HK-2 (cell line): ENCODE measurements around the gene CRIP3.
"Not testable (repeated sequence)": the region's sequence is repeated elsewhere in the genome, so short reads cannot be mapped to it uniquely, and the experiment has no call there.

Source experiments
- DNase-seq: peaks from one replicate; pipeline ENCODE4 v3.0.0-alpha.2; 2018; ENCODE audit not compliant: unreplicated experiment

The CRIP3 gene

DNA sequence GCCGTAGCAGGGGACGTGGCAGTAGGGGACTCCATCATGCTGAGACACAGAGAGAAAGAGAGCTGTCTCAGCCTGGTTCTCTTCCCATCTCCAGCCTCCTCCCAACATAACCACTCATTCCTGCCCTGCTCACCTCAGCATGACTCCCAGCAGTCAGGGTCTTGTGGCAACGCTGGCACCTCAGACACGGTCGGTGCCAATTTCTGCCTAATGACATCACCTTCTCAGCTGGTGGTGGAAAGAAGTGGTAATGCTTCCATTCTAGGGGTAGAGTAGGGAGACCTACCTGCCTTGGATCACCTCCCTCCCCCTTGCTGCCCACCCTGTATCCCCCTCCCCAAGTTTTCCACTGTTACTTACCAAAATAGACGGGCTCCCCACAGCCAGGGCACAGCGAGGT, 2.5 kb downstream of the CRIP3 start:
- no peak for DNase-seq

- DNase-seq: no peak
These were observed 3.7 kb downstream of the CRIP3 start for GRCh38 chr6:43304882-43305281.

DNA sequence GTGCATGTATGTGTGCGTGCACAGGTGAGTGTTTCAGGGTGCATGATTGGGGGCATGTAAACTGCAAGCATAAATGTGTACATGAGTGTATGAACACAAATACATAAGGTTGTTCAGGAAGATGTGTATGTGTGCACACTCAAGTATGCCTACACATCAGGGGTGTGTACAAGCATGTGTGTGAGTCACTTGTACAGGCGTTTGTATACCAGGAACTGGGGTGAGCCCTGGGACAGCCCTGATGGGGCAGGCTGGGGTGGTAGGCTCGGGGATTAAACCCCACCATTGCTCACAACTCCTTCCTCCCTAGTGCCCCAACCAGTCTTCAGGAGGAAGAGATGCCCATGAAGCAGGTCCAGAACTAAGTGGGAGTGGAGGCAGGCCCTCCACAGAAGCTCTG, 4.3 kb downstream of the CRIP3 start:
- no peak for DNase-seq

- DNase-seq: no peak
These were observed 4.8 kb downstream of the CRIP3 start for GRCh38 chr6:43303751-43304331.

GRCh38 chr6:43303006-43303405, 5.6 kb downstream of the CRIP3 start:
- DNase-seq: not testable (repeated sequence)

DNA sequence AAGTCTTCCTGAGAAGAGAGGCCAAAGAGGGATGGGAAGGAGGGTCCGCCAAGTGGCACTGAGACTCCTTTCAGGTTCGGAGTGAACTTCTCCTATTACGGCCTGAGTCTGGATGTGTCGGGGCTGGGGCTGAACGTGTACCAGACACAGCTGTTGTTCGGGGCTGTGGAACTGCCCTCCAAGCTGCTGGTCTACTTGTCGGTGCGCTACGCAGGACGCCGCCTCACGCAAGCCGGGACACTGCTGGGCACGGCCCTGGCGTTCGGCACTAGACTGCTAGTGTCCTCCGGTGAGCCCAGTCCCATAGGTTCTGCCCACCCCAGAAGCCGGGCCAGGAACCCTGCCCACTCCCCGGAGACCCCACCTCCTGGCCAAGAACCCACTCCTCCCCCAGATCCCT, 6.5 kb downstream of the CRIP3 start:
- DNase-seq: no peak

DNA sequence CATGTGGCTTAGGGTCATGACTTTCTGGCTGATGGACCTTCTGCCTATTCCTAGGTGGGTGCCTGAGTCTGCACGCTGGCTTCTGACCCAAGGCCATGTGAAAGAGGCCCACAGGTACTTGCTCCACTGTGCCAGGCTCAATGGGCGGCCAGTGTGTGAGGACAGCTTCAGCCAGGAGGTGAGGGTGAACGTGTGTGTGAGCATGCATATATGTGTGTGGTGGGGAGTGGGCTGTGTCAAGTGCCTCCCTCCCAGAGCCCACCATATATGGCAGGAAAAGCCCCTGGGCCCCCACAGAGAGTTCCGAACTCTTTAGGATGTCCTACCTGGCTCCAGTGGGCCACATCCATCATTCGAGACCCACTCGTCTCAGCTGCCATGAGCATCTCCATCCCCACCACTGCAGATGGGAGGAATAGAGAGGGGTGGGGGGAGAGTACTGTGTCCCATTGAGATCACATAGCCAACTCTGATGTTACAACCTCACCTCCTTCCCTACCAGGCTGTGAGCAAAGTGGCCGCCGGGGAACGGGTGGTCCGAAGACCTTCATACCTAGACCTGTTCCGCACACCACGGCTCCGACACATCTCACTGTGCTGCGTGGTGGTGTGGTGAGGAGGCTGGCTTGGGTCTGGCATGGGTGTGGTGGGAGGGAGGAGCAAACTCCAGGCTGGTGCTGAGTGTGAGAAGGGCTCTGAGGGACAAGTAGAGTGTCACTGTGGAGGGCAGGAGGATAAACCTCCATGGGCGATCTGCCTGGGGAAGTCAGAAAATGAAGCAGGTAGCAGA, 7.3 kb downstream of the CRIP3 start:
- no peak for DNase-seq

- no peak for DNase-seq
These were observed 9.0 kb downstream of the CRIP3 start for GRCh38 chr6:43299338-43300293.

DNA sequence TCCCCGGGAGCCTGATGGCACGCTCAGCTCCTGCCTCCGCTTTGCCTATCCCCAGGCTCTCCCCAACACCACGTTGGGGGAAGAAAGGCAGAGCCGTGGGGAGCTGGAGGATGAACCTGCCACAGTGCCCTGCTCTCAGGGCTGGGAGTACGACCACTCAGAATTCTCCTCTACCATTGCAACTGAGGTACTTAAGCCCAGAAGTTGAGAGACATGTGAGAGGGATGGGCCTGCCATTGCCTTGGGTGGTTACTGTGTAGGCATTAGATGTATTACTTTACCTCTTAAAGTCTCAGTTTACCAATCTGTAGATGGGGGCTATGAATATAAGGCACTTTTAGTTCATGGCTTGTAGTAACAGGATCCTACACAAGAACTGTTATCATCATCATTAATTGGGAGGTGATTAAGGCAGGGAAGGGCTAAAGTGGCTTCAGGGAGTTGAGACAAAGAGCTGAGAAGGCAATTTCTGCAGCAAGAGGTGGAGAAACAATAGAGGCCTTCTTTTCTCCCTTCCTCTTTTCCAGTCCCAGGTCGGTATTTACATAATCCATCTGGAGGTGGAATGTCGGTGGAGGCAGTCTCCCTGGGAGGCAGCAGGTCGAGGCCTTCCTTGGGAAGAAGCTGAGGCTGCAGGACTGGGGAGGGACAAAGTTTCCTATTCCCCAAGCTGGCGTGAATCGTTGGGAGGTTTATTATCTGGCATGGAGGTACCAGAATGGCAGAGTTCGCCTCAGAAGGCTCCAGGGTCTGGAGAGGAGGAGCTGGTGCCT, 9.9 kb downstream of the CRIP3 start:
- no peak for DNase-seq

DNA sequence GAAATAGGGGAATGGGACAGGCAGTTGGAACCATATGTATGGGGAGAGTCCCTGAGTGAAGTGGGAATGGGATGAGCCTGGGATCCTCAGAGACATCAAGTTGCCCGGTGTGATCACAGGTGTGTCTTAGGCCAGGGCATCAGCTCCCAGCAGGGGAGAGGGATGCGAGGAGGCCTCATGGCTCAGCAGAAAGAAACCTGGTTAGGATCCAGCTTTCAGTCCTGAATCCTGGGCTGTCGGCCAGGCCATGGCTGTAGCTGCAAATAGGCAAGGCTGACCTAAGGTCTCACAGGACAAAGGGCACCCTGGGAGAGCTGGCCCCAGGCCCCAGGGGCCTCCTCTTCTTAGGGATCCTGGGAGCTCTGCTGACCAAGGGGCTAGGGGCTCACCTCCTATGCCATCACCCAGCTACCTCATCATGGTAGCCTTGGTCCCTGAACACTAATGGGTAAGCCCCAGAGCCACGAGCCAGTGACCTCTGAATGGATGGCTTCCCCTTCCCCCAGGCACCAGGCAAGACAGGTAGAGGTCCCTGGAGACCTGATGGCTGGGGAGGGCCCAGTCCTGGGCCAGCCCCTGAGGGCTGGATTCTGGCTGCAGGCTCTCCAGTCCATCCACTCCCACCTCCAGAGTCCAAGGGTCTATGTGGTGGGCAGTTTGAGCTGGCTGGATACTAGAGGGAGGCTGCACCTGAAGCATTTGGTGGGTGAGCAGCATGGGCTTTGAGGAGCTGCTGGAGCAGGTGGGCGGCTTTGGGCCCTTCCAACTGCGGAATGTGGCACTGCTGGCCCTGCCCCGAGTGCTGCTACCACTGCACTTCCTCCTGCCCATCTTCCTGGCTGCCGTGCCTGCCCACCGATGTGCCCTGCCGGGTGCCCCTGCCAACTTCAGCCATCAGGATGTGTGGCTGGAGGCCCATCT, 10.7 kb downstream of the CRIP3 start, which contains the start of gene SLC22A7:
SLC22A7 (plus strand) TSS at position 617 of the 921 bp plus-strand sequence; CDS start at position 716, 99 bp downstream.
- no peak for DNase-seq

DNA sequence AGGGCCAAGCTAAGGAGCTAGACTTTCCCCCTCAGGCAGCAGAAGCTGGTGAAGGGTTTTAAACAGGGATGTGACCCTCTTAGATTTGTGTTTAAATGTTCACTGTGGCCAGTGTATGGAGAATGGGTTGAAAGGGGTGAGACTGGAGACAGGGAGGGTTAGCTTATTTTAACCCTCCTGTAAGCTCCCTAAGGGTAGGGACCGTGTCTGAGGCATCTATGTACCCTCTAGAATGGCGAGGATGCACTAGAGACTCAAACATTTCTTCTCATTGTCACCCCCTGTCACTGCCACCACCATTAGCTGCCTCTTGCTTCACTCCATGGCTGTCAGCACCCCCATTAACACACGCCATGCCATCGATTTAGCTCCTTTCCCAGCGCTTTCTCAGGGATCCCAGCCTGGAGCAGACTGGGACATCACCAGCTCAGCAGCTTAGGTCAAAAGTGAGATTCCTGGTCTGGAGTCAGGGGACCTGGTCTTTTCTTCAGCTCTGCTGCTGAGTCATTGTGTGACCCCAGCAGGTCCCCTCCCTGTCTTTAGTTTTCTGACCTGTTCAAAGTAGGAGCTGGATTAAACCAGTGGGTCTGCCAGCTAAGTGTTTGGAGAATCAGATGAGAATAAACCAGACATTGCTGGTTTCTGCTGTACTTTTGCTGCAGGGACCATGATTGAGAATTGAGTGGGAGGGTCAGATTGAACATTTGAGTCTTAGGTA, 11.7 kb downstream of the CRIP3 start:
- no peak for DNase-seq

DNA sequence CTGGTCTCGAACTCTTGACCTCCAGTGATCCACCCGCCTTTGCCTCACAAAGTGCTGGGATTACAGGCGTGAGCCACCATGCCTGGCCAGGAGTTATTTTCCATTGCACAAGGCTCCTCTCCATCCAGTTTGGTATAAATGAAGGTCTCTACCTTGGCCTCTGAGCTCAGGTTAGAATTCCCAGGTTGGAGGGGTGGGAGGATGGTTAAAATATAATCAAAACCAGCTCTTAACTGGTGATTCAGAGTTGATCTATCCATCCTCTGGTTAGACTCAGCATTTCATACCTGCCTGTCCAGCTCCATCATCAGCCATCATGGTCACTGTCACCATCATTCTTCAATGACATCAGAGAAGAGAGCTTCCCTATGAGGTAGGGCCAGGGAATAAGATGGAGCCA, 13.2 kb downstream of the CRIP3 start:
- DNase-seq: no peak

DNA sequence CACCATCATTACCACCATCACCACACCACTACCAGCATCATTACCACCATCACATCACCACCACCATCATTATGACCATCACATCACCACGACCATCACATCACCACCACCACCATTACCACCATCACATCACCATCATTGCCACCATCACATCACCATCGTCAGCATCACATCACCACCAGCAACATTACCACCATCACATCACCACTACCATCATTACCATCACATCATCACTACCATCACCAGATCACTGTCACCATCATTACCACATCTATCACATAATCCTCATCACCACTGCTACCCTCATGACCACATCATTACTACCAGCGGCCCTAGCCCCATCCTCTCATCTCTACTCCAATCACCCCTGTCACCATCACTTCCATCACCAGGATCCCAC, 14.1 kb downstream of the CRIP3 start:
- no peak for DNase-seq

DNA sequence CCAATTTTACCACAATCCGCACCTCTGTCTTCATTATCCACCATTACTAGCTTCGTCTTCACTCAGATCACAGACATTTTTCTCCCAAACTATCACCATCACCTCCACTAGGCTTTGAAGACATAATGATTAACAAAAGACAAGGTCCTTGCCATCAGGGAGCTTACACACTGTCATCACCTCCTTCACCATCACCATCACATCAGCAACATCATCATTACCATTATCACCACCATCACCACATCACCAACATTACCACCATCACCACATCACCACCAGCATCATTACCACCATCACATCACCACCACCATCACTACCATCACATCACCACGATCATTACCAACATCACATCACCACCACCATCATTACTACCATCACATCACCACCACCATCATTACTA, 14.9 kb downstream of the CRIP3 start:
- no peak for DNase-seq

DNA sequence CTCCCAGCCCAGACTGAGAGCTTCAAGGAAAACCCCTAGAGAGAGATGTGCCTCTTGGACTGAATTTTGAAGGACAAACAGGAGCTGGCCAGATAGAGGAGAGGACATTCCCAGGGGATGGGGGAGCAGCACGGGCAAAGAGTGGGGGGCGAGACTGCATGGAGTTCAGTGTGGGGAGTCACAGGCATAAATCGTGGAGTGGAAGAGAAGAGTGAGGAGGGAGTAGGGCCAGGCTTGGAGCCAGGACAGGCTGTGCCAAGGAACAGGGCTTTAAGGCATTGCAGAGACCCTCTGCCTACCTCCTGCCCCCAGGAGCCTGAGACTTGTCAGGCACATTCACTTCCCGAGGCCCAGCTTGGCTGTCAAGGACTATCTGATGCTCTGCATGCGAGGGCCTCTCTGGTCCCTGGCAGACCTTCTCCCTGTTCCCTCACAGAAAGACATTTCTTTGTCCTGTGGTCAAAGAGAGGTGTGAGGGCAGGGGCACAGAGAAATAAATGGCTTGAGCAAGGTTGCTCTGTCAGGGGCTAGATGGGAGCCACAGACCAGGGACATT, 15.8 kb downstream of the CRIP3 start:
- no peak for DNase-seq

- DNase-seq: no peak
These were observed 16.3 kb downstream of the CRIP3 start for GRCh38 chr6:43292341-43292740.

DNA sequence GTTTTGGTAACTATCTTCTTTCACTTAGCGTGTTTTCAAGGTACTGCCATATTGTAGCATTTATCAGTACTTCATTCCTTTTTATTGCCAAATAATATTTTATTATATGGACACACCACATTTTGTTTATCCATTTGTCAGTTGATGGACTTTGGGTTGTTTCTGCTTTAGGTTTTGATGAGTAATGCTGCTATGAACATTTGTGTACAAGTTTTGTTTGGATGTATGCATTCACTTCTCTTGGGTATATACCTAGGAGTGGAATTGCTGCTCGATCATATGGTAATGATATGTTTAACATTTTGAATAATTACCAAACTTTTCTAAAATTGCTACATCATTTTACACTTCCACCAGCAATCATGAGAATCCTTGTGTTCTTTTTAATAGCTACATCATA, 16.9 kb downstream of the CRIP3 start:
- no peak for DNase-seq

DNA sequence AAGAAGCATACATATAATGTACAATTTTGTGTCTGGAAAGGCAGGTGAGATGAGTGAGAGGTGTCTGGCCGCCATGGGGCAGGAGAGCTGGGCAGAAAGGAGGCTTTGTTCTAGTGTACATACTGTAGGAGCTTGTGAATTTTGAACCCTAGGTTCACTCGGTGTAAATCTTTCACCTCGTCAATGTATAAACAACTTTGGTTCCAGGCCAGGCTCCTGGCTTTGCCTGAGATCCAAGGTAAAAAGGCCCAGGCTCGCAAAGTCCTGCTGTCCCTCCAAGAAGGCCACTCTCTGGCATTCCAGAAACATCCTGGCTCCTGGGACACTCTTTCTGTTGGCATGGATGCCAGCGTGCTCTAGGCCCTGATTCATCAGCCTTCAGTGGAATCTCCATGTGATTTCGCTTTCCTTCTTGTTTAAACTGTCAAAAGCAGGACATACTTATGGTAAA, 17.7 kb downstream of the CRIP3 start:
- no peak for DNase-seq

- no peak for DNase-seq
These were observed 18.2 kb downstream of the CRIP3 start for GRCh38 chr6:43290339-43290904.
